Left colon (tissue), 2 donors: ENCODE results near the gene NCBP2. TPM values are rescaled to one million over a fixed set of nuclear protein-coding genes. Genes with fewer than 3 reads are reported as not detected.

Source experiments
- ATAC-seq: fragments of 200-7000 bp; cut with Tn5 transposase; one replicate; pipeline ENCODE4 v1.9.1; 2020; ENCODE audit warnings: mild to moderate bottlenecking, moderate library complexity
- DNase-seq, 2 donors: peaks; one replicate each; pipeline ENCODE4 v3.0.0-alpha.2; 2020
- intact Hi-C, 2 donors: fragments of 100-400 bp; cut with DNase I in 1 of 2; cut with micrococcal nuclease in 1 of 2; formaldehyde crosslinking; loops; one replicate each; pipeline versions ENCODE4 v1.11.2 to v1.14.0; 2022; cut with DNase I, micrococcal nuclease
- total RNA-seq, 2 donors: library from RNA; stranded (reverse); fragmentation: NEBNext Ultra II Directional; extraction: Animal tissue kit (Norgen Biotek cat#: 25700); gene quantifications; one replicate each; pipeline ENCODE4 v1.2.1, GENCODE V29; 2021
- donor health status: DM: no; HTN: no; CAD: no.
- donor health status: DM: yes; HTN: yes; CAD: no.

Gene NCBP2
- total RNA-seq, 2 donors from 2014 or later = 54.3 to 55.4 TPM

GRCh38 chr3:196969660-196970546 lies 27.6 kb upstream of the NCBP2 start:
- DNase-seq (peak in 1 of 2 donors; percentile 76), ATAC-seq (peak; percentile 66)
- intact Hi-C loops = loop anchor here in 1 of 2 donors (10.0 kb wide), 1 partner anchor 125 kb away; no protein-coding TSS in a partner anchor

- DNase-seq (peak in 1 of 2 donors; percentile 51), ATAC-seq (peak; percentile 33)
- intact Hi-C loops = no loop called here
These were observed 26.9 kb upstream of the NCBP2 start for GRCh38 chr3:196969134-196969659.

- intact Hi-C loops = no loop called here
- DNase-seq (peak in 1 of 2 donors; percentile 75), ATAC-seq (peak; percentile 78)
These were observed 26.2 kb upstream of the NCBP2 start, which contains the start of gene PIGZ for GRCh38 chr3:196968233-196969133. Gene PIGZ, minus strand, starts transcription at chr3:196968833. Its CDS starts 16,802 bp downstream, at chr3:196952031.

DNA sequence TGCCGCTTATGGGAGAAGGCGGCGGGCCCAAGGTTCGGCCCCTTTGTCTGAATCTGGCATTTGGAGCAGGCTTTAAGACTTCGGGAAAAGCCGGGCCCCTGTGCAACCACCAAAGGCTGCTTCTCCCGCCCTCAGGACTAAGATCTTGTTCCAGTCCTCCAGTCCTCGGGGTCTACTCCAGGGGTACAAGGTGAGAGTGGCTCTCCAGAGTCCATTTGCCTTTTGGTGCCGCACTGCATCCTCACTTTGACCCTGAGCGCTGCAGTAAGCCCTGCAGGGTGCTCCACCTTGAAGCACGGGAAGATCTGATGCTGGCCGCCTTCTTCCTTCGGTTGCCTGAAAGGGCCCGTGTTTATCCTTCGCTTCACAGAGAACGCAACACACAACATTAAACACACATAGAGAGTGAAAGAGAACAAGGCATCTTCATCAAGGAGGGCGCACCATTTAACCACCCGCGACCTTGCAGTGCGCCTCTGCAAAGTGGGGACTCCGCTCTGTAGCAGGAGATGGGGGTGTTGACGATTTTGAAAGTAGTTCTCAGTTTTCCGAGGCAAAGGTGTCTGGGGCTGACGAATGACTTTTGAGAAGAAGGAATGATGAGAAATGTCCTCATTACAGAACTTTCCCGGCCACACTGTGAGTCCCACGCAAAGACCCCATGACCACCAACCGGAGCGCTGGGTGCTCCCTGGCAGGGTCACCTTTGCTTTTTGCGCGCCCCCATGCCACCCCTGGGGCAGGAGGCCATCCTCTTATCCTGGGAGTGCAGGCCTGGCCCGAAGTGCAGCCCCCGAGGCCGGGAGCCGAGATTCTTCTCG lies 25.3 kb upstream of the NCBP2 start:
- DNase-seq = no peak
- no peak for ATAC-seq
- intact Hi-C loops = no loop called here

DNA sequence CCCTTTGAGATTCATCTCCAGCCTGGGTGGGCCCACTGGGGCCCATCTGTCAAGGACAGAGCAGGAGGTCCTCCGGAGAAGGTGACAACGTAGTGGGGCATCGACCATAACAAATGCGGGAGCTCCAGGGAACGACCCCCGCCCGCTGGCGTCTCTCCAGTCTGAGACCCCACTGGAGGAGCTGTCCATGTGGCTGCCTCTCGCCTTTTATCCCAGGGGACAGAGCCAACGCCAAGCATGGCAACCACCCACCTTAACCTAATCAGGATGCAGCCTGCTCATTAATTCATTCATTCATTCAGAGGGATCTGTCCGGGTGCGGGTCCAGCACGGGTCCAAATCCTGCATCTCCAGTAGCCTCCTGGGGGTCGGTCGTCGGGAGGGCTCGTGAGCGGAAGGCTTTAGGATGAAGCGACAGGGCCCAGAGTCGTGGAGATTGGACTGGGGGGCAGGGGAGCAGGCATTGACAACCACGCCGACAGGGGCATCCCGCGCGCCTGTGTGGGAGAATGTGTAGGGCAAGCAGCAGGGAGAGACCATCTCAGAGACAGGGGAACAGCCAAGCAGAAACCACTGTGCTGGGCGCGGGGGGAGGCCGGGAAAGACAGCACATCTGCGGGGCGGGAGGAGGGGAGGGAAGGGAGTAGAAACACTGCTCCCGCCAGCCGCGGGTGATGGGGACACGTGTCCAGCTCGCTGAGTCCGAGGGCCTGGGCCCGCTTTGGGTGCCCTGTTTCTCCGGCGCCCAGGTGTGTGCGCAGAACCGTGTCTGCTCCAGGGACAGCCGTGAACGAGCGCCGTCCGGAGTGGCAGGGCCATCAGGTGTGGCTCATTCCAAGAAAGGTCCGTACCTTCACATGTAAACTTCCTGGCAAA lies 24.4 kb upstream of the NCBP2 start:
- intact Hi-C loops = no loop called here
- ATAC-seq (no peak), DNase-seq (no peak)

DNA sequence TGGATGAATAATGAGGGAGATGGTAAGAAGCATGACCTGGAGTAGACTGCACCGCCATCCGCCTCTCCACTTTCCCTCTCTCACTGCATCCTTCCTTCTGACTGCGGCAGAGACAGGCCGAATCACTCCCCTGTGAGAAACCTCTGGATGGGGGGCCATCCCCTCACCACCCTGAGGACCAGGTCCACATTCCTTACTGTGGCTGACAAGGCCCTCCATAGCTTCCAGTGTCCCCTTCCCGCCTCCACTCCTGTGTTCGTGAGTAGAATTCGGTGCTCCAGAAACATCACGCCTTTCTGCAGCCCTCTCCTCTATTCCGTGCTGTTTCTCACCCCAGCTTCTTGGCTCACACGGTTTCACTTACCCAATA lies 23.5 kb upstream of the NCBP2 start:
- no peak for DNase-seq
- intact Hi-C loops = no loop called here
- no peak for ATAC-seq

GRCh38 chr3:196965112-196965803 lies 22.9 kb upstream of the NCBP2 start:
- intact Hi-C loops = no loop called here
- DNase-seq = no peak
- no peak for ATAC-seq

DNA sequence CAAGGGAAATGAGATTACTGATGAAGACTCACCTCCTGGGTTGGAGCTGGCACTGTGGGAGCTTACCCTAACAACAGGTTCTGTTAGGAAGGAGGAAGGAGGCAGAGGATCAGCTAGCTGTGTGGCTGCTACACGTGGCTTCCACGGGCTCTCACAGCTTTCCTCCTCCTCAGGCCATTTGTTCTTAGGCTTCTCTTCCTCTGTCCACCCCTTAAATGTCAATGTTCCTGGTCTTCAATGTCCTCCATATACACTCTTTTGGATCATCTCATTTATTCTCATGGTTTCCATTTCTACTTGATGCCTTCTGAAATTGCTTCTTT lies 21.3 kb upstream of the NCBP2 start:
- ATAC-seq (peak; percentile 10), DNase-seq (no peak)
- intact Hi-C loops = no loop called here

GRCh38 chr3:196962930-196963630 lies 20.8 kb upstream of the NCBP2 start:
- intact Hi-C loops = no loop called here
- ATAC-seq = peak; percentile 11
- DNase-seq = no peak

- DNase-seq (peak in 1 of 2 donors; percentile 64), ATAC-seq (peak; percentile 81)
- intact Hi-C loops = no loop called here
These were observed 20.0 kb upstream of the NCBP2 start for GRCh38 chr3:196962108-196962929.

GRCh38 chr3:196954832-196955231 lies 12.5 kb upstream of the NCBP2 start:
- intact Hi-C loops = no loop called here
- ATAC-seq (no peak), DNase-seq (no peak)

GRCh38 chr3:196951371-196951770 lies 9.0 kb upstream of the NCBP2 start:
- DNase-seq (no peak), ATAC-seq (no peak)
- intact Hi-C loops = no loop called here

- DNase-seq (no peak), ATAC-seq (no peak)
- intact Hi-C loops = no loop called here
These were observed 7.4 kb upstream of the NCBP2 start for GRCh38 chr3:196949750-196950149.

DNA sequence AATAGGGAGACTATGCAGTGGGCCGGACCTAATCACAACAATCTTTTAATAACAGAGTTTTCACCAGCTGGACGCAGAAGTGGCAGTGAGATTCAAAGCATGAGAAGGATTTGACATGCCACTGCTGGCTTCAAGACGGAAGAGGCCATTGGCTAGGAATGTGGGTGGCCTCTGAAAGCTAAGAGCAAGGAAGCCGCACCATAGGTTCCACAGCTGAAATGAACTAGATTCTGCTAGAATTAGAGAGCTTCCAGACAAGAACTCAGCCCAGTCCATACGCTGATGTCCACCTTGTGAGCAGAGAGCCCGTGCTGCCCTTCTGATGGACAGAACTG lies 6.9 kb upstream of the NCBP2 start:
- no peak for DNase-seq
- intact Hi-C loops = no loop called here
- ATAC-seq = no peak

DNA sequence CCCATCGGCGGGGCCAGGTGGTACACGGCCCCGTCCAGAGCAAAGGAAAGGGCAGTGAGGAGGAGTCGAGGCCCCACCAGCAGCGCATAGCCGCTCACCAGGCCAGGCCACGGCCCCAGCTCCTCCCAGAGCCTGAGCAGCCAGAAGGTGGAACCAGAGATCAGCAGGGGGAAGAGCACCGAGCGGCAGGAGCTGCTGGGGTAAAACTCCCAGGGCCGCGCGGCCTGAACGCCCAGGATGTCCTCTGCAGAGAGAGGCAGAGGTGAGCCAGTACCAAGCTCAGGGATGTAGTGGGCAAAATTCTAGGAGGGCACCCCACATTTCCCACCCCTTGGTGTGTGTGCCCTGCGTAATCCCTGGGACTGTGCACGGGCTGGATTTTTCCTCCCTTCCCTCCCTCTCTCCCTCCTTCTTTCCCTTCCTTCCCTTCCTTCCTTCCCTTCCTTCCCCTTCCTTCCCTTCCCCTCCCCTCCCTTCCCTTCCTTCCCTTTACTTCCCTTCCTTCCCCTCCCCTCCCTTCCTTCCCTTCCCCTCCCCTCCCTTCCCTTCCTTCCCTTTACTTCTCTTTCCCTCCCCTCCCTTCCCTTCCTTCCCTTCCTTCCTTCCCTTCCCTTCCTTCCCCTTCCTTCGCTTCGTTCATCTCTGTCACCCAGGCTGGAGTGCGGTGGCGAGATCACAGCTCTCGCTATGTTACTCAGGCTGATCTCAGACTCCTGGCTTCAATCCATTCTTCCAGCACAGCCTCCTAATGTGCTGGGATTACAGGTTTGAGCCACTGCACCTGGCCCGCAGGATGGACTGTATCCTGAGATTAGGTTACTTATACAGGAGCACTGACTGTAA lies 6.3 kb upstream of the NCBP2 start:
- DNase-seq (peak in 1 of 2 donors; percentile 52), ATAC-seq (peak; percentile 61)
- intact Hi-C loops = no loop called here
